ENCODE data around the gene TAS2R41.

DNA sequence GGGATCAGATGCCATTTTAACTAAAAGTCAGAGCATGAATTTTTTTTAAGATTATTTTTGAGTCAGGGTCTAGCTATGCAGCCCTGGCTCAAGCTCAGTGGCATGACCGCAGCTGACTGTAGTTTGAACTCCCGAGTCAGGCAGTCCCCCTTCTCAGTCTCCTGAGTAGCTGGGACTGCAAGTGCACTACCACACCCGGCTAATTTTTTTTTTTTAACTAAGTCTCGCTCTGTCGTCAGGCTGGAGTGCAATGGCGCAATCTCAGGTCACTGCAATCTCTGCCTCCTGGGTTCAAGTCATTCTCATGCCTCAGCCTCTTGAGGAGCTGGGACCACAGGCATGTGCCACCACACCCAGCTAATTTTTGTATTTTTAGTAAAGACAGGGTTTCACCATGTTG is 7.8 kb downstream of the TAS2R41 start:
- TF ChIP-seq, protein P1, sequence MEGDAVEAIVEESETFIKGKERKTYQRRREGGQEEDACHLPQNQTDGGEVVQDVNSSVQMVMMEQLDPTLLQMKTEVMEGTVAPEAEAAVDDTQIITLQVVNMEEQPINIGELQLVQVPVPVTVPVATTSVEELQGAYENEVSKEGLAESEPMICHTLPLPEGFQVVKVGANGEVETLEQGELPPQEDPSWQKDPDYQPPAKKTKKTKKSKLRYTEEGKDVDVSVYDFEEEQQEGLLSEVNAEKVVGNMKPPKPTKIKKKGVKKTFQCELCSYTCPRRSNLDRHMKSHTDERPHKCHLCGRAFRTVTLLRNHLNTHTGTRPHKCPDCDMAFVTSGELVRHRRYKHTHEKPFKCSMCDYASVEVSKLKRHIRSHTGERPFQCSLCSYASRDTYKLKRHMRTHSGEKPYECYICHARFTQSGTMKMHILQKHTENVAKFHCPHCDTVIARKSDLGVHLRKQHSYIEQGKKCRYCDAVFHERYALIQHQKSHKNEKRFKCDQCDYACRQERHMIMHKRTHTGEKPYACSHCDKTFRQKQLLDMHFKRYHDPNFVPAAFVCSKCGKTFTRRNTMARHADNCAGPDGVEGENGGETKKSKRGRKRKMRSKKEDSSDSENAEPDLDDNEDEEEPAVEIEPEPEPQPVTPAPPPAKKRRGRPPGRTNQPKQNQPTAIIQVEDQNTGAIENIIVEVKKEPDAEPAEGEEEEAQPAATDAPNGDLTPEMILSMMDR (IDR thresholded peaks at IDR 0.05): no peak
- no peak for TF ChIP-seq POLR2A (IDR thresholded peaks at IDR 0.05)
- TF ChIP-seq EP300 (IDR thresholded peaks at IDR 0.05): no peak
- no peak for TF ChIP-seq POLR2AphosphoS5 (IDR thresholded peaks at IDR 0.05)
